Transverse colon (tissue), 4 donors: Measurements from ENCODE around the gene LSM3.

ENCODE experiments used
- CTCF ChIP-seq, 5 experiments: fragments of 200-600 bp in 3 of 5; fragments of 450-650 bp in 2 of 5; sonication (generic) in 3 of 5; IDR thresholded peaks; 1 replicate in 2 of 5; 2 replicates in 3 of 5; pipeline ENCODE4 v1.5.1; 2016 to 2017; ENCODE audit warnings: antibody characterized with exemption in 5 of 5, inconsistent platforms in 3 of 5, mild to moderate bottlenecking in 2 of 5, moderate library complexity in 1 of 5
- POLR2A ChIP-seq: fragments of 450-650 bp; IDR thresholded peaks from one replicate; pipeline ENCODE4 v1.6.1; 2016; ENCODE audit warnings: antibody characterized with exemption, mild to moderate bottlenecking, moderate library complexity
- POLR2AphosphoS5 ChIP-seq, 3 donors: sonication (generic); formaldehyde crosslinking; IDR thresholded peaks; one replicate each; pipeline ENCODE4 v1.6.1; 2016; ENCODE audit warnings: antibody characterized with exemption in 3 of 3

GRCh38 chr3:14166877-14167603 is 11.6 kb upstream of the LSM3 start:
- TF ChIP-seq CTCF (IDR thresholded peaks at IDR 0.05) = no peak
- no peak for TF ChIP-seq POLR2AphosphoS5 (IDR thresholded peaks at IDR 0.05)
- TF ChIP-seq POLR2A = no peak
